Activated CD4-positive, alpha-beta T cell treated with anti-CD3 and anti-CD28 coated beads for 36 hours (primary cell): Measurements from ENCODE around the gene ARHGEF19. TPM values are rescaled to one million over a fixed set of nuclear protein-coding genes. Genes with fewer than 3 reads are reported as not detected.
"Not testable (repeated sequence)": the region's sequence is repeated elsewhere in the genome, so short reads cannot be mapped to it uniquely, and the experiment has no call there.

Experiments
- ATAC-seq: fragments of 200-7000 bp; cut with Tn5 transposase; one replicate; pipeline ENCODE4 v1.10.0; 2021; ENCODE audit warnings: mild to moderate bottlenecking, moderate library complexity
- CTCF ChIA-PET: fragments of 350-600 bp; sonication (Branson Sonifier 250); formaldehyde crosslinking; loops from one replicate; lab custom pipeline; 2021; ENCODE audit warnings: antibody characterized with exemption; lab: Charles Lee
- POLR2A ChIA-PET: fragments of 350-600 bp; sonication (Branson Sonifier 250); formaldehyde crosslinking; loops from one replicate; lab custom pipeline; 2021; ENCODE audit warnings: antibody characterized with exemption, inconsistent platforms; lab: Charles Lee
- DNase-seq: peaks from one replicate; pipeline ENCODE4 v3.0.0-alpha.2; 2020
- H3K27ac Mint-ChIP-seq: one replicate; pipeline ENCODE4 v1.8.0; 2021; ENCODE audit warnings: mixed read lengths
- H3K27me3 Mint-ChIP-seq: one replicate; pipeline ENCODE4 v1.8.0; 2021; ENCODE audit warnings: mixed read lengths
- H3K36me3 Mint-ChIP-seq: one replicate; pipeline ENCODE4 v1.8.0; 2021; ENCODE audit warnings: low read depth, mixed read lengths
- H3K4me1 Mint-ChIP-seq: one replicate; pipeline ENCODE4 v1.8.0; 2021; ENCODE audit warnings: mixed read lengths
- H3K4me3 Mint-ChIP-seq: one replicate; pipeline ENCODE4 v1.8.0; 2021; ENCODE audit warnings: mild to moderate bottlenecking, moderate library complexity, mixed read lengths
- H3K9me3 Mint-ChIP-seq: one replicate; pipeline ENCODE4 v1.8.0; 2021; ENCODE audit warnings: low read depth, mixed read lengths
- intact Hi-C, 2 experiments: fragments of 100-400 bp; cut with DNase I in 1 of 2; cut with micrococcal nuclease in 1 of 2; formaldehyde crosslinking; loops; one replicate each; pipeline versions ENCODE4 v1.14.2 to v1.15.1; 2022 to 2024; cut with DNase I, micrococcal nuclease
- total RNA-seq, 2 experiments: library from RNA; stranded (reverse); gene quantifications; one replicate each; pipeline ENCODE4 v1.2.3, GENCODE V29; 2021

The ARHGEF19 gene
- total RNA-seq, 2 experiments from 2014 or later, result 4.9 to 6.5 TPM

DNA sequence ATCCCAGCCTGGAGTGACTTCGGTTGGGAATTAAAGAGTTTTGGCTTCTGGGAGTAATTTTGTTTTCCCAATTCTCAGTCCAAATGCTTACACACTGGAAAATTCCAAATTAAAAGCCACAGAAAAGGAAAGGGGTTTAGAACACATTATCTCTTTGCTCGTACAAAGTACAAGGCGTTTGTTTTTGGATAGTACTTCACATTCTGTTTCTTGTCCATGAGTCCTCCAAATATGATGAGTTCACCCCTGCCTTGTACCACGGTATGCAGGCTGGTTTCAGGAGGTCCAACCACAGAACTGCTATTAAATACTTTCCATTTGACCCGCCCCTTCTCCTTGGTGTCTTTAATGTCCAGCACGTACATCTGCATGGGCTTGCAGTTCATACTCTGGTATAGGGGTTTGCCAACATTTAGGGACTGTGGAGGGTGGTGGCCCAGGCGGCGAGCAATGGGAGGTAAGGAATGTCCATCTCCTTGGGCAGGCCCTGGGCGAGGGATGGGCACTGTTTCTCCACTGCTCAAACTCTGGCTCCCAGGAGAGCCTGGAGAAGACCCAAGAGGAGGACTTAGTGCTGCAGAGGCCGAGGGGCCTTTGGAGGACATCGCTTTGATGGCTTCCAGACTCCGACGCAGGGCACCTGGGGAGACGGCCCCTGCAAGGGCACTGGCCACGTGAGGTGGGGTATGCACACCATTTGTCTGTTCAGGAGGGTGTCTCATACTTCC is 38.2 kb upstream of the ARHGEF19 start:
- intact Hi-C loops, result no loop called here
- ChIA-PET POLR2A (no interaction called here), CTCF (no interaction called here)
- Mint-ChIP-seq H3K36me3 (peaks cover 14% of the 10 kb centered on the region), H3K9me3 (no peaks in the 10 kb centered on the region), H3K27me3 (no peaks in the 10 kb centered on the region), H3K4me3 (no peak overlapping the region), H3K27ac (no peak overlapping the region), H3K4me1 (peaks cover 21% of the 10 kb centered on the region)
- ATAC-seq (no peak), DNase-seq (no peak)

DNA sequence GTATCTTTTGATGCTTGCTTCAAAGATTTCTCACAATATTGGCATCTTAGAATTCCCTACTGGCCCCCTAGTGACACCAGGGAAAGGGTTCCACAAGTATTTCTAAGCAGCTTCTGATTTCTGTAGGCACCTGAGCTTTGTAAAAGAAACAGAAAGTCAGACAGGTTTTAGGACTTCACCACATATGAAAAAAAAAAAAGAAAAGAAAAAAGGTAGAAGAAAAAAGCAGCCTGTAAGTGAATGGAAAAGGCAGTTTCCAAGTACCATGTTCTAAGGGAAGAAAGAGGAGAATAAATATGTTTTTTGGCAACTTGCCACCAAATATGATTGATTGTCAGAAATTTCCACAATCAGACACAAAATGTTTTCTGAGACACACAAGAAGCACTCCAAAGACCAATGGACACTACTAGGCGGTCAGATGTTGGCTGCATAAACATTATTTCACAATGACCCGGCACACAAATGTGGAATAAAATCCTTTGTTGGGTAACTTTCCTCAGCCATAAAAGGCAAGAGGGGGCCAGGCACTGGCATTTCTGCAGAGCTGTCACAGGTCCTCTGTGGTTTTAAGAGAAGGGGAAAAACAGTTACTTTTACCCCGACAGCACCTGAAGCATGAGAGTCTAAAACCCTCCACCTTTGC is 37.3 kb upstream of the ARHGEF19 start:
- H3K9me3 Mint-ChIP-seq, result no peaks in the 10 kb centered on the region
- ChIA-PET POLR2A (no interaction called here), CTCF (no interaction called here)
- peaks cover 21% of the 10 kb centered on the region for H3K4me1 Mint-ChIP-seq
- intact Hi-C loops, result no loop called here
- ATAC-seq, result no peak
- peaks cover 14% of the 10 kb centered on the region for H3K36me3 Mint-ChIP-seq
- no peak overlapping the region for H3K4me3 Mint-ChIP-seq
- no peak overlapping the region for H3K27ac Mint-ChIP-seq
- no peak for DNase-seq
- H3K27me3 Mint-ChIP-seq, result no peaks in the 10 kb centered on the region

DNA sequence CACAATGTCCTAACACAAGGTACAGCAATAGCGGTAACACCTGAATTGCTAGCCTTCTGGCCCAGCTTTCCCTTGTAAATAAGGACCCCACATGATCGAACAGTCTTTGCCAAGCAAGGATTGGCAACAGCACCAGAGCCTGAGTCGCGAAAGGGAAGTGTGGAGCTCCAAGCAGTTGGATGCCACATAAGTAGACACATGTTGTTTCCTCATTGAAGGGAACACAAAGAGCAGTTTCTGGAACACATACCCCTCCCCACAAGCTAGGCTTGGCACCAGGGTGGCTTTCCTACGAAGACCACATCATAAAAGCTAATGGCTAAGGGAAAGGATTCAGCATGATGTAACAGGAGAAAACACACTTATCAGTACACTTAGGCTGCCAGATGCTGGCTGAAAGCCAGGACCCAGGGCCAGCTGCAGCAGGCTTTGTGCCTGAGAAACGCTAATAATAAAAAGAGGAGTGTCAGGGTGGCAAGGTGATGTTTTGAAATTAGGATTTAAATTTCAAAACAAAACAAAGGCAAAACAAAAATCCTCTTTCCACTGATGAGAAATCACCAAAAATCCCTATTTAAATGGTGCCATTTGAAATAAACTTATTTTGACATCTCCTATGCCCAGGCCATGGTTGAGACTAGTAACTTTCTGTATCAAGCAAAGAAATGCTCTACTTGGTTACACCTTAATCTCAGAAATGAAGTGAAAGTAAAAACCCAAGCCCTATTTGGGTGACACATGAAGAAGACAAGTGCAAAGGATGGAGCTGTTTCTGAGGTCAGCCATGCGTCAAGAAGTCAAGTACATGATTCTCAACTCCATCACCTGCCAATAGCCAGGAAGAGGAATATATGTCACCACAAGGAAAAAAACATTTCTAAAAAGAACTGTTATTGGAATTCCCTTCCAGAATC is 36.4 kb upstream of the ARHGEF19 start:
- Mint-ChIP-seq H3K9me3 (no peaks in the 10 kb centered on the region), H3K36me3 (peaks cover 14% of the 10 kb centered on the region), H3K4me3 (no peak overlapping the region), H3K4me1 (peaks cover 24% of the 10 kb centered on the region), H3K27ac (peak overlapping the region; percentile 73), H3K27me3 (no peaks in the 10 kb centered on the region)
- no peak for DNase-seq
- ChIA-PET CTCF (interaction anchor here (1.5 to 1.6 kb wide), 3 partner anchors 11 to 166 kb away, joined by 4 to 7 read pairs (median 6); no protein-coding TSS in a partner anchor), POLR2A (no interaction called here)
- peak; percentile 61 for ATAC-seq
- intact Hi-C loops, result no loop called here

GRCh38 chr1:16248007-16248436 is 35.6 kb upstream of the ARHGEF19 start:
- H3K4me3 Mint-ChIP-seq, result no peak overlapping the region
- ATAC-seq, result no peak
- no peak overlapping the region for H3K27ac Mint-ChIP-seq
- no peaks in the 10 kb centered on the region for H3K27me3 Mint-ChIP-seq
- H3K36me3 Mint-ChIP-seq, result peaks cover 12% of the 10 kb centered on the region
- H3K9me3 Mint-ChIP-seq, result no peaks in the 10 kb centered on the region
- H3K4me1 Mint-ChIP-seq, result peaks cover 24% of the 10 kb centered on the region
- no peak for DNase-seq
- intact Hi-C loops, result no loop called here
- ChIA-PET CTCF (interaction anchor here (0.6 to 1.6 kb wide), 5 partner anchors 10 to 388 kb away, joined by 3 to 7 read pairs (median 4); no protein-coding TSS in a partner anchor), POLR2A (no interaction called here)

DNA sequence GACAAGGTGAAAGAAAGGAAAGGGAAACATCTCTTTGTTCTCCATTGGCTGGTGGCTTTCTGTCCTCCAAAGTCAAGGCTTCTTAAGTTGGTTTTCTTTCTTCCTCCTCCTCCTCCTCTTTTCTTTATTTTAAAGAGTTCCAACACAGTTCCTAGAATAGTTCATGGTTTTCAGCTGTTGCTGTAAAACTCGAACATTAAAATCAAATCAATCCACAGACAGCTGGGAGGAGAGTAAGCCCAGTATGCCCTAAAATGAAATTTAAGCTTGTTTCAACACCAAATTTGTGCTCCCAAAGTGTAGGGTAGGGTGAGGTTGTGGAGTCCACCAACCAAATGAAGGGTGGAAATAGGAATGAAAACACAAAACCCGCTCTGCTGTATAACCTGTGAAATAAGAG is 35.0 kb upstream of the ARHGEF19 start:
- H3K27me3 Mint-ChIP-seq, result no peaks in the 10 kb centered on the region
- H3K36me3 Mint-ChIP-seq, result peaks cover 11% of the 10 kb centered on the region
- H3K4me1 Mint-ChIP-seq, result peaks cover 24% of the 10 kb centered on the region
- peak overlapping the region; percentile 69 for H3K27ac Mint-ChIP-seq
- H3K9me3 Mint-ChIP-seq, result no peaks in the 10 kb centered on the region
- CTCF ChIA-PET, result interaction anchor here (0.6 to 1.6 kb wide), 6 partner anchors 10 to 389 kb away, joined by 3 to 7 read pairs (median 4); no protein-coding TSS in a partner anchor
- intact Hi-C loops, result no loop called here
- DNase-seq (no peak), ATAC-seq (no peak)
- H3K4me3 Mint-ChIP-seq, result no peak overlapping the region
- POLR2A ChIA-PET, result no interaction called here

GRCh38 chr1:16246961-16247360 is 34.5 kb upstream of the ARHGEF19 start:
- H3K27ac Mint-ChIP-seq, result peak overlapping the region; percentile 8
- CTCF ChIA-PET, result interaction anchor here (1.0 to 1.5 kb wide), 2 partner anchors 12 to 168 kb away, joined by 3 to 4 read pairs; no protein-coding TSS in a partner anchor

DNA sequence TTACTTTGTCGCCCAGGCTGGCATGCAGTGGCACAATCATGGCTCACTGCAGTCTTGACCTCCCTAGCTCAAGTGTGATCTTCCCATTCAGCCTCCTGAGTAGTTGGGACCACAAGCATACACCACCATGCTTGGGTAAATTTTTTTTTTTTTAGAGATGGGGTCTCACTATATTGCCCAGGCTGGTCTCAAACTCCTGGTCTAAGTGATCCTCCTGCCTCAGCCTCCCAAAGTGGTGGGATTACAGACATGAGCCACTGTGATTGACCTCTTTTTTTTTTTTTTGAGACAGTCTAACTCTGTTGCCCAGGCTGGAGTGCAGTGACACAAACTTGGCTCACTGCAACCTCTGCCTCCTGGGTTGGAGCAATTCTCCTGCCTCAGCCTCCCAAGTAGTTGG is 33.8 kb upstream of the ARHGEF19 start:
- DNase-seq, ATAC-seq, H3K4me3 Mint-ChIP-seq, H3K27me3 Mint-ChIP-seq, H3K36me3 Mint-ChIP-seq, H3K9me3 Mint-ChIP-seq, POLR2A ChIA-PET, intact Hi-C loops, H3K27ac Mint-ChIP-seq: not testable (repeated sequence)
- H3K4me1 Mint-ChIP-seq, result peaks cover 24% of the 10 kb centered on the region
- CTCF ChIA-PET, result interaction anchor here (0.8 to 1.3 kb wide), 5 partner anchors 8 to 167 kb away, joined by 3 to 5 read pairs (median 4); no protein-coding TSS in a partner anchor

More at GRCh38 chr1:16246961-16247360, 34.5 kb upstream of the ARHGEF19 start:
- no peak overlapping the region for H3K4me3 Mint-ChIP-seq
- H3K36me3 Mint-ChIP-seq, result peaks cover 6% of the 10 kb centered on the region
- no peaks in the 10 kb centered on the region for H3K27me3 Mint-ChIP-seq
- intact Hi-C loops, result no loop called here
- H3K4me1 Mint-ChIP-seq, result peaks cover 24% of the 10 kb centered on the region
- ATAC-seq (no peak), DNase-seq (no peak)
- H3K9me3 Mint-ChIP-seq, result no peaks in the 10 kb centered on the region
- POLR2A ChIA-PET, result no interaction called here

GRCh38 chr1:16245476-16246196 is 33.2 kb upstream of the ARHGEF19 start:
- Mint-ChIP-seq H3K27me3 (no peaks in the 10 kb centered on the region), H3K9me3 (no peaks in the 10 kb centered on the region), H3K4me3 (no peak overlapping the region), H3K27ac (no peak overlapping the region), H3K4me1 (peaks cover 22% of the 10 kb centered on the region), H3K36me3 (no peaks in the 10 kb centered on the region)
- intact Hi-C loops, result no loop called here
- ChIA-PET CTCF (interaction anchor here (0.8 to 2.4 kb wide), 13 partner anchors 8 to 172 kb away, joined by 3 to 14 read pairs (median 4); no protein-coding TSS in a partner anchor), POLR2A (no interaction called here)
- ATAC-seq, result no peak
- no peak for DNase-seq

GRCh38 chr1:16244650-16245285 is 32.3 kb upstream of the ARHGEF19 start:
- ChIA-PET CTCF (interaction anchor here (0.6 to 2.4 kb wide), 22 partner anchors 9 to 376 kb away, joined by 3 to 14 read pairs (median 4); no protein-coding TSS in a partner anchor), POLR2A (interaction anchor here (0.6 kb wide), 1 partner anchor 67 kb away, joined by 3 read pairs; no protein-coding TSS in a partner anchor)

More at GRCh38 chr1:16244650-16245285, 32.3 kb upstream of the ARHGEF19 start:
- H3K27me3 Mint-ChIP-seq, result no peaks in the 10 kb centered on the region
- H3K9me3 Mint-ChIP-seq, result no peaks in the 10 kb centered on the region
- H3K4me3 Mint-ChIP-seq, result no peak overlapping the region
- H3K4me1 Mint-ChIP-seq, result peaks cover 16% of the 10 kb centered on the region
- ATAC-seq, result no peak
- H3K27ac Mint-ChIP-seq, result no peak overlapping the region
- no peak for DNase-seq
- intact Hi-C loops, result loop anchor here (1.0 kb wide), 4 partner anchors 38 to 165 kb away; no protein-coding TSS in a partner anchor
- H3K36me3 Mint-ChIP-seq, result no peaks in the 10 kb centered on the region
